Measurements from ENCODE around the gene VSTM2B.

GRCh38 chr19:29532956-29533355, 7.2 kb downstream of the VSTM2B start:
- TF ChIP-seq CTCF (IDR thresholded peaks at IDR 0.05; ENCODE audit: poor library complexity) (no peak), EZH2 (IDR thresholded peaks at IDR 0.05; ENCODE audit: borderline replicate concordance) (no peak), EZH2phosphoT487 (IDR thresholded peaks at IDR 0.05; ENCODE audit: low read depth, severe bottlenecking, unreplicated experiment) (no peak)
